Measurements from ENCODE around the gene GGN.
"Not testable (repeated sequence)": the region's sequence is repeated elsewhere in the genome, so short reads cannot be mapped to it uniquely, and the experiment has no call there.

The GGN gene

GRCh38 chr19:38411041-38411712, 23.3 kb upstream of the GGN start:
- no peak for DNase-seq

- DNase-seq = not testable (repeated sequence)
These were observed 22.6 kb upstream of the GGN start for GRCh38 chr19:38410407-38410806.

DNA sequence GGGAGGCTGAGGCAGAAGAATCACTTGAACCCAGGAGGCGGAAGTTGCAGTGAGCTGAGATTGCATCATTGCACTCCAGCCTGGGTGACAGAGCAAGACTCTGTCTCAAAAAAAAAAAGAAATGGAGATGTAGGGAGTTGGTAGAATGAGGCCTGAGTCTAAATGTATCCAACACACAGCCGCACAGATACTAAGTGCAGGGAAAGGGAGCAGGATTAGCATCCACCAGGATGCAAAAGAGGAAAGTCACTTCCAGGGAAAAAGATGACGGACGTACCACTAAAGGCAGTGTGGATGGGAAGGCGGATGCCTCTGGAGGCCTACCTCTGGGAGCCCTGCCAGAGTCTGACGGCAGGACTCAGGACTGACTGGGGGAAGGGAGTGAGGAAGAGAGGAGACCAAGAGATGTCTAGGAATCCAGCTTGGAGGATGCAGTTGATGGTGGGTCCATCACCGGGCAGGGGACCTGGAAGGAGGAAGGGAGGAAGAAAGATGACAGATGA, 21.8 kb upstream of the GGN start:
- DNase-seq = no peak

DNA sequence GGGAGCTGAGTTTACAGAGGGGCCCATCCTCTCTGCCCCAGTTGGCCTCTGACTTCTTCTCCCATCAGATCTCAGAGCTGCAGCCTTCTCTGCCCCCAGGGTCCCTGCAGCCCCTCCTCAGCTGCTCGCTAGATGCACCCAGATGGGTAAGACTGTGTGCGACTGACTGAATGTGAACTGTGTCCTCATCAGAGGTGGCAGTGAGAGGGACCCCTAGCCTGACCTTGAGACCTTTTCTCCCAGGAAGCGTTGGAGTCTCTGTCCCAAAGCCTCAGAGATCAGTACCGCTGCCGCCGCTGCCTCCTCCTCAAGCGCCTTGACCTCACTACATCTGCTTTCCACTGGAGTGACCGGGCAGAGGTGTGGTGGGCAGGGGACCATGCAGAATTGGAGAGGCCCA, 17.4 kb upstream of the GGN start:
- DNase-seq = no peak

DNA sequence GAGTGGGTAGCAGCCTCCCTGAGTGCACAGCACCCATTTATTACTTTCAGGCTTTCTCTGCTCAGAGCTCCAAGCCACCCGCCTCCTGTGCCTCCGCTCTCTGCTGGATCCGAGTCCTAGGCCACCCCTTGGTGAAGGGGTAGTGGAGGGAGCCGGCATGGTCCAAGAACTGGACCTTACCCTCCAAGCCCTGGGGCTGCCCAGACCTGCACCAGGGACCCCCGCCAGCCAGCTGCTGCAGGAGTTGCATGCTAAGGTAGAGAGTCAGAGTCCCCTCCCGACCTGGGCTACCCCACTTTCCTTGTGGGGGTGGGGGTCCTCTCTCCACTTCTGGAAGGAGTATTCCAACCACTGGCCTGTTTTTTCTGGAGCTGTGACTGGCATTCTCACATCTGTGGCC, 17.0 kb upstream of the GGN start:
- no peak for DNase-seq

DNA sequence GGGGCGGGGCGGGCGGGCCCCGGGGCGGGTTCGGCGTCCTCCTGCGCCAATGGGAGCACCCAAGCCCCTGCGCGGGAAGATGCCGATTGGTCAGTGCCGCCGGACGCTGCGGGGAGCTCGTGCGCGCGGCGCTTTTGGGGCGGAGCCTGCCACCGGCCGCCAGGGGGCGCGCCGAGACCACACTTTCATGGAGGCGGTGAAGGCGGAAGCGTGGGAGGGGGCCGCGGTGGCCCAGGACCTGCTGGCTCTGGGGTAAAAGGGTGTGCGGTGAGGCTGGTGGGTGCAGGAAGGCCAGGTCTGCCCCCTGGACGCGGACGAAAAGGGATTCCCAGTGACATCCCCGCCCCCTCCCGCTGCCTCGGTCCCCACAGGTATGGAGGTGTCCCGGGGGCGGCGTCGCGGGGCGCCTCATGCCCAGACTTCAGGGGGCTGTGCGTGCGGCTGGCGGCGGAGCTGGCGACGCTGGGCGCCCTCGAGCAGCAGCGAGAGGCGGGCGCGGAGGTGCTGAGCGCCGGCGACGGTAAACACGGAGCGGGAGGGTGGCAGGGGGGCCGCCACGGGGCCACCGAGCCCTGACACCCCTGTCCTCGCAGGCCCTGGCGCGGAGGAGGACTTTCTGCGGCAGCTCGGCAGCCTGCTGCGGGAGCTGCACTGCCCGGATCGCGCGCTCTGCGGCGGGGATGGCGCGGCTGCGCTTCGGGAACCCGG, 15.3 kb upstream of the GGN start, which contains the start of gene FAM98C:
Gene FAM98C, plus strand, starts transcription at position 127 of the 708 bp plus-strand sequence. Its CDS starts 61 bp downstream, at position 188.
- peak; percentile 99 for DNase-seq

GRCh38 chr19:38402623-38402966, 14.8 kb upstream of the GGN start:
- no peak for DNase-seq

- no peak for DNase-seq
These were observed 13.3 kb upstream of the GGN start for GRCh38 chr19:38401148-38401547.

- DNase-seq = no peak
These were observed 12.5 kb upstream of the GGN start for GRCh38 chr19:38400361-38400760.

- no peak for DNase-seq
These were observed 11.7 kb upstream of the GGN start for GRCh38 chr19:38399537-38399936.

GRCh38 chr19:38399081-38399480, 11.2 kb upstream of the GGN start:
- DNase-seq = no peak

- DNase-seq = no peak
These were observed 7.7 kb upstream of the GGN start for GRCh38 chr19:38395381-38396114.

- DNase-seq = no peak
These were observed 6.7 kb upstream of the GGN start for GRCh38 chr19:38394488-38394887.

DNA sequence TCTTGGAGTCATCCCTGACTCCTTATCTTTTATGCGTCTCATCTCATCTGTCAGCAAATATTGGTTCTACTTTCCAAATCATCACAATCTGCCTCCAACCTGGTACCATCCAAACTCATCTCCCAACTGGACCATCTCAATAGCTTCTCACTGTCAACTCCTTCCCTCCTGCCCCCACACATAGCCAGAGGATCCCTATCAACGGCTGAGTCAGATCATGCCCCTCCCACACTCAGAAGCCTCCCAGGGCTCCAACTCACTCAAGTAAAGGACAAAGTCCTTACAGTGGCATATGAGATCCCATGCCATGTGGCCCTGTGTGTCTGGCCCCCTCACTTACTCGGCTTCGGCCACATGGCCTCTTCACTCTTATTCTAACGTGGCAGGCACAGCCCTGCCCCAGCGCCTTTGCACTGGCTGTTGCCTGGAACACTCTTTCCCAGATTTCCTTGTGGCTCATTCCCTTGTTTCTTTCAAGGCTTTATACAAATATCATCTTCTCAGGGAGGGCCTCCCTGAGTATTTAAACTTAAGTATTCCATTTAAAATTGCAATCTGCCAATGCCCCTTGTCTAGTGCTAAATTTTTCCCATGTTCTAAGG, 5.0 kb upstream of the GGN start:
- DNase-seq = peak; percentile 69

DNA sequence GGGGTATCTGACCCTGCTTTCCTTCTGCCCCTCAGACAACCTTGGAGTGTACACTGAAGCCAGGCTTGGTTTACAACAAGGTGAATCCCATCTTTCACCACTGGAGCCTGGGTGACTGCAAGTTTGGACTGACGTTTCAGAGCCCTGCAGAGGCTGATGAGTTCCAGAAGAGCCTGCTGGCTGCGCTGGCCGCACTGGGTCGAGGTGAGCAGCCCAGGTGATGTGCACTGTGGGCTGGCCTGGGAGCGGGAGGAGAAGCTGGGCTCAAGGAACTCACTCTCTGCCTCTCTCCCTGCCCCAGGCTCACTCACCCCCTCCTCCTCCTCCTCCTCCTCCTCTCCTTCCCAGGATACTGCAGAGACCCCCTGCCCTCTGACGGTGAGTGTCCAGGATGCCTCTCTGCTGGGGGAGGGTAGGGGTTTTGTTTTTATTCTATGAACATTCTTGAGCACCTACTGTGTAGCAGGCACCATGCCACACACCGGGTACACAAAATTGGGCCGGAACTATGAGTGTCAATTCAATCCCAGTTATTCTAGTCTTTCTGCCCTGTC, 4.2 kb upstream of the GGN start:
- DNase-seq = no peak

GRCh38 chr19:38389957-38390924, 2.4 kb upstream of the GGN start:
- no peak for DNase-seq

DNA sequence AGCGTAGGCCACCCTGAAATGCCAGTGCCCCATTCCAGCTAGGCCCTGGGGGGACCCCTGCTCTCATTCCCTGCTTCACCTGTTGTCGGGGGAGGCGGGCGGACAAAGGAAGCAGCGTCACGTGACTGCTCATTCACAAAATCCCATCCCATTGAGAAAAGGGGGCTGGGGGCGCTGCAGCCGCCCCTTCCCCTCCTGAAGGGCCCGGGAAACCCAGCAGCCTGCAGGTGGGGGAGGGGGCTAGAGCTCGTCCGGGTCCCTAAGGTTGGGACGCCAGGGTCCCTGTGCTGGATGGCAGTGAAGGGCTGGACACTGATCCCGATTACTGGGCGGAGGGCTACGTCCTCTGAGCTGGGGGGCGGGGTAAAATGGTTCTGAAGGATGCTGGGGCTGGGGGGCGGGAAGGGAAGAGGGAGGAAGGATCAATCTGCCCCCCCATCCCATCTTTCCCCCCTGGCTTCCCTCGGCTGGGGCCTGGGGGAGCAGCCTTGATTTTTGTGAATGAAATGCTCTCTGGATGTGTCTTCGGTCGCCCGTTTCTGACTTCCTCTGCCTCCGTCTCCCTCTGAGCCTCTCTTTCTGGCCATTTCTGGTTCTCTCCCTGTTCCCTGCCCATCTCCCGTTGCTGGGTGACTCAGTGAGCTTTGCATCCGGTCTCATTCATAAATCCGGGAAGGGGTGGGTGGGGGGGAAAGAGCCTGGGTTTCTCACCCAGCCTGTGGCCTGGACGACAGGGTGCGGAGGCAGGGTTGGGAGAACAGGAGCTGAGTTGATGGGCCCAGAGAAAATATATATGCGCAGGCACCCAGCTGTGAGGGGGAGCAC, 1.5 kb upstream of the GGN start:
- no peak for DNase-seq

- no peak for DNase-seq
These were observed 691 bp upstream of the GGN start, which contains the start of gene SPRED3 for GRCh38 chr19:38388349-38389100. Gene SPRED3, plus strand, starts transcription at chr19:38388697. Its CDS starts 1,606 bp downstream, at chr19:38390303.

- DNase-seq = peak; percentile 84
These were observed 774 bp downstream of the GGN start for GRCh38 chr19:38386971-38387549.
